HEK293 (cell line): ENCODE measurements around the gene LFNG.

Source experiments
- CTCF ChIA-PET: fragments of 350-600 bp; formaldehyde crosslinking; extraction: SDS; loops from one replicate; lab custom pipeline; 2021; ENCODE audit warnings: antibody characterized with exemption; lab: Yijun Ruan, JAX
- POLR2A ChIA-PET: fragments of 300-600 bp; formaldehyde crosslinking; extraction: SDS; loops from one replicate; lab custom pipeline; 2020; ENCODE audit warnings: antibody characterized with exemption, inconsistent platforms; lab: Yijun Ruan, JAX
- H3K27ac ChIP-seq: fragments of 200-500 bp; sonication (Bioruptor generic); 2 replicates; pipeline ENCODE4 v1.5.1; 2014; ENCODE audit warnings: low read depth, low read length, control low read depth, inconsistent platforms; ENCODE audit errors: extremely low read depth
- H3K36me3 ChIP-seq, 2 experiments: fragments of 200-500 bp in 1 of 2; sonication (Bioruptor generic) in 1 of 2; 1 replicate in 1 of 2; 2 replicates in 1 of 2; pipeline ENCODE4 v1.5.1; 2014 to 2017; ENCODE audit warnings: inconsistent platforms in 2 of 2, low read length in 2 of 2; ENCODE audit not compliant: control insufficient read depth in 2 of 2, insufficient read depth in 1 of 2
- H3K4me1 ChIP-seq: fragments of 200-500 bp; sonication (Bioruptor generic); 2 replicates; pipeline ENCODE4 v1.5.1; 2014; ENCODE audit warnings: mild to moderate bottlenecking, low read length, inconsistent platforms; ENCODE audit not compliant: control insufficient read depth, insufficient read depth
- H3K4me3 ChIP-seq: 2 replicates; pipeline ENCODE4 v1.5.1; 2011; ENCODE audit warnings: low read depth, mild to moderate bottlenecking, control low read depth, low read length, moderate library complexity
- H3K9me3 ChIP-seq: fragments of 200-500 bp; sonication (Bioruptor generic); 2 replicates; pipeline ENCODE4 v1.5.1; 2014; ENCODE audit warnings: low read depth, low read length, inconsistent platforms; ENCODE audit not compliant: control insufficient read depth, insufficient read depth
- ATF2 ChIP-seq: fragments of 450-650 bp; formaldehyde crosslinking; IDR thresholded peaks from 2 replicates; pipeline ENCODE4 v1.5.1; 2016; ENCODE audit warnings: missing biosample characterization, missing genetic modification characterization, low read depth
- GLI2 ChIP-seq: fragments of 450-650 bp; formaldehyde crosslinking; IDR thresholded peaks from 2 replicates; pipeline ENCODE4; 2017; ENCODE audit warnings: missing biosample characterization, missing genetic modification characterization, low read depth, borderline replicate concordance
- GLIS1 ChIP-seq: fragments of 450-650 bp; formaldehyde crosslinking; IDR thresholded peaks from 2 replicates; pipeline ENCODE4 v1.5.1; 2016; ENCODE audit warnings: missing biosample characterization, missing genetic modification characterization
- KLF17 ChIP-seq: fragments of 450-650 bp; formaldehyde crosslinking; IDR thresholded peaks from 2 replicates; pipeline ENCODE4 v1.5.1; 2016; ENCODE audit warnings: missing biosample characterization, missing genetic modification characterization
- OSR2 ChIP-seq: fragments of 450-650 bp; formaldehyde crosslinking; IDR thresholded peaks from 2 replicates; pipeline ENCODE4 v1.5.1; 2016; ENCODE audit warnings: missing biosample characterization, missing genetic modification characterization
- ZBTB1 ChIP-seq: fragments of 450-650 bp; formaldehyde crosslinking; IDR thresholded peaks from 2 replicates; pipeline ENCODE4 v1.5.1; 2016; ENCODE audit warnings: missing biosample characterization, missing genetic modification characterization
- ZBTB10 ChIP-seq: fragments of 450-650 bp; formaldehyde crosslinking; IDR thresholded peaks from 2 replicates; pipeline ENCODE4 v1.5.1; 2016; ENCODE audit warnings: missing biosample characterization, missing genetic modification characterization
- ZBTB20 ChIP-seq: fragments of 450-650 bp; formaldehyde crosslinking; IDR thresholded peaks from 2 replicates; pipeline ENCODE4 v1.5.1; 2016; ENCODE audit warnings: missing biosample characterization, missing genetic modification characterization
- ZBTB8A ChIP-seq: fragments of 450-650 bp; formaldehyde crosslinking; IDR thresholded peaks from 2 replicates; pipeline ENCODE4 v1.5.1; 2016; ENCODE audit warnings: missing biosample characterization, missing genetic modification characterization
- ZEB2 ChIP-seq: fragments of 450-650 bp; formaldehyde crosslinking; IDR thresholded peaks from 2 replicates; pipeline ENCODE4 v1.5.1; 2016; ENCODE audit warnings: missing biosample characterization, missing genetic modification characterization
- ZFHX2 ChIP-seq: fragments of 450-650 bp; formaldehyde crosslinking; conservative IDR thresholded peaks from 2 replicates; pipeline ENCODE4 v1.5.1; 2016; ENCODE audit warnings: missing biosample characterization, missing genetic modification characterization
- ZFP69B ChIP-seq: fragments of 450-650 bp; formaldehyde crosslinking; IDR thresholded peaks from 2 replicates; pipeline ENCODE4 v1.5.1; 2016; ENCODE audit warnings: missing biosample characterization, missing genetic modification characterization
- ZNF16 ChIP-seq: fragments of 450-650 bp; formaldehyde crosslinking; IDR thresholded peaks from 2 replicates; pipeline ENCODE4 v1.5.1; 2016; ENCODE audit warnings: low read depth, missing biosample characterization, missing genetic modification characterization
- ZNF175 ChIP-seq: fragments of 450-650 bp; formaldehyde crosslinking; IDR thresholded peaks from 2 replicates; pipeline ENCODE4 v1.5.1; 2016; ENCODE audit warnings: missing biosample characterization, missing genetic modification characterization
- ZNF24 ChIP-seq: fragments of 450-650 bp; formaldehyde crosslinking; IDR thresholded peaks from 2 replicates; pipeline ENCODE4 v1.5.1; 2016; ENCODE audit warnings: missing biosample characterization, missing genetic modification characterization
- ZNF341 ChIP-seq: fragments of 450-650 bp; formaldehyde crosslinking; IDR thresholded peaks from 2 replicates; pipeline ENCODE4; 2016; ENCODE audit warnings: low read depth, missing biosample characterization, missing genetic modification characterization
- ZNF362 ChIP-seq: fragments of 450-650 bp; formaldehyde crosslinking; IDR thresholded peaks from 2 replicates; pipeline ENCODE4 v1.5.1; 2016; ENCODE audit warnings: missing biosample characterization, missing genetic modification characterization
- ZNF37A ChIP-seq: fragments of 450-650 bp; IDR thresholded peaks from 2 replicates; pipeline ENCODE4 v1.5.1; 2018; ENCODE audit warnings: missing biosample characterization, missing genetic modification characterization
- ZNF629 ChIP-seq: fragments of 450-650 bp; formaldehyde crosslinking; IDR thresholded peaks from 2 replicates; pipeline ENCODE4 v1.5.1; 2017; ENCODE audit warnings: missing biosample characterization, missing genetic modification characterization
- ZNF704 ChIP-seq: fragments of 450-650 bp; formaldehyde crosslinking; IDR thresholded peaks from 2 replicates; pipeline ENCODE4 v1.5.1; 2016; ENCODE audit warnings: missing biosample characterization, missing genetic modification characterization

Gene LFNG

GRCh38 chr7:2522780-2523433, 3.3 kb downstream of the LFNG start:
- ChIA-PET CTCF (no interaction called here), POLR2A (interaction anchor here (0.6 to 1.5 kb wide), 2 partner anchors 29 to 120 kb away, joined by 3 read pairs; no protein-coding TSS in a partner anchor)
- Histone ChIP-seq H3K4me1 (peaks cover 11% of the 10 kb centered on the region), H3K9me3 (no peaks in the 10 kb centered on the region), H3K36me3 (no peaks in the 10 kb centered on the region), H3K4me3 (no peak overlapping the region), H3K27ac (no peak overlapping the region)
- TF ChIP-seq ZFHX2 (tag by site-specific recombination) (peak; percentile 27; the same call in 1 of the 2 replicates), ZNF16 (no peak), ZBTB8A (tag by site-specific recombination) (peak; percentile 57; the same call in 1 of the 2 replicates), ZNF341 (tag by site-specific recombination) (peak; percentile 27; the same call in 1 of the 2 replicates)

- ChIA-PET CTCF (no interaction called here), POLR2A (no interaction called here)
- Histone ChIP-seq H3K27ac (no peak overlapping the region), H3K4me3 (no peak overlapping the region; the same call in 1 of the 2 replicates), H3K9me3 (no peaks in the 10 kb centered on the region), H3K36me3 (no peaks in the 10 kb centered on the region), H3K4me1 (peaks cover 14% of the 10 kb centered on the region)
- no peak for TF ChIP-seq ZBTB20
- TF ChIP-seq ZFP69B: no peak
- TF ChIP-seq ATF2 (tag by site-specific recombination): no peak
- no peak for TF ChIP-seq ZNF24 (tag by site-specific recombination)
- TF ChIP-seq ZBTB10 (tag by site-specific recombination): no peak
- no peak for TF ChIP-seq ZNF341 (tag by site-specific recombination)
- no peak for TF ChIP-seq ZNF175 (tag by site-specific recombination)
- TF ChIP-seq ZNF37A (tag by site-specific recombination): no peak
Measured at GRCh38 chr7:2523461-2523936, 3.9 kb downstream of the LFNG start.

- Histone ChIP-seq H3K36me3 (no peaks in the 10 kb centered on the region), H3K4me1 (peaks cover 12% of the 10 kb centered on the region), H3K4me3 (no peak overlapping the region), H3K9me3 (no peaks in the 10 kb centered on the region), H3K27ac (no peak overlapping the region)
- POLR2A ChIA-PET: no interaction called here
- CTCF ChIA-PET: no interaction called here
- TF ChIP-seq ZBTB1 (tag by site-specific recombination) (no peak), ZNF704 (no peak), ATF2 (tag by site-specific recombination) (no peak), OSR2 (tag by site-specific recombination) (no peak), ZEB2 (tag by site-specific recombination) (no peak), ZNF341 (tag by site-specific recombination) (no peak), KLF17 (peak; percentile 78; the same call in 1 of the 2 replicates), GLIS1 (tag by site-specific recombination) (no peak), GLI2 (tag by site-specific recombination) (no peak), ZNF629 (tag by site-specific recombination) (no peak), ZNF362 (tag by site-specific recombination) (no peak)
Measured at GRCh38 chr7:2523941-2524807, 4.6 kb downstream of the LFNG start.
